ENCODE data around the gene ARHGAP5. TPM values are rescaled to one million over a fixed set of nuclear protein-coding genes. Genes with fewer than 3 reads are reported as not detected.
A peak's percentile ranks its signal among the peaks of the same experiment; 100 is the strongest.

ARHGAP5 gene
- total RNA-seq, 6 experiments from 2014 or later: 32.0 to 60.5 (median 50.1) TPM

GRCh38 chr14:32049361-32050088, 27.6 kb upstream of the ARHGAP5 start:
- TF ChIP-seq CTCF (IDR thresholded peaks at IDR 0.05) (no peak), POLR2A (IDR thresholded peaks at IDR 0.05) (no peak)
- intact Hi-C loops (cut with DNase I): no loop called here
- WGBS (ENCODE audit: insufficient coverage, low coverage, low lambda C conversion rate, missing lambda C conversion rate): 69% methylated on average over 4 of the region's 4 CpGs
- H3K9me3 ChIP-seq: no peaks in the 10 kb centered on the region
- no peaks in the 10 kb centered on the region for H3K27me3 ChIP-seq
- ATAC-seq (peak in 1 of 4 donors; percentile 19), DNase-seq (no peak)
- no peaks in the 10 kb centered on the region for H3K4me1 ChIP-seq
- no peaks in the 10 kb centered on the region for H3K36me3 ChIP-seq
- no peak overlapping the region for H3K4me3 ChIP-seq
- H3K27ac ChIP-seq: no peak overlapping the region

- Histone ChIP-seq H3K4me3 (no peak overlapping the region), H3K36me3 (no peaks in the 10 kb centered on the region), H3K9me3 (no peaks in the 10 kb centered on the region), H3K4me1 (no peaks in the 10 kb centered on the region), H3K27ac (no peak overlapping the region), H3K27me3 (no peaks in the 10 kb centered on the region)
- intact Hi-C loops (cut with DNase I): no loop called here
- no peak for ATAC-seq
- TF ChIP-seq POLR2A (IDR thresholded peaks at IDR 0.05): no peak
- TF ChIP-seq CTCF (IDR thresholded peaks at IDR 0.05): no peak
- DNase-seq: no peak
Observed at GRCh38 chr14:32050878-32051277, 26.2 kb upstream of the ARHGAP5 start.

GRCh38 chr14:32054536-32054935, 22.6 kb upstream of the ARHGAP5 start:
- Histone ChIP-seq H3K4me3 (no peak overlapping the region), H3K4me1 (no peaks in the 10 kb centered on the region), H3K9me3 (no peaks in the 10 kb centered on the region), H3K27me3 (no peaks in the 10 kb centered on the region), H3K36me3 (no peaks in the 10 kb centered on the region), H3K27ac (no peak overlapping the region)
- 74% methylated on average over 4 of the region's 5 CpGs for WGBS (ENCODE audit: insufficient coverage, low coverage, low lambda C conversion rate, missing lambda C conversion rate)
- DNase-seq (no peak), ATAC-seq (no peak)
- intact Hi-C loops (cut with DNase I): no loop called here
- no peak for TF ChIP-seq POLR2A (IDR thresholded peaks at IDR 0.05)
- no peak for TF ChIP-seq CTCF (IDR thresholded peaks at IDR 0.05)

GRCh38 chr14:32055175-32055574, 21.9 kb upstream of the ARHGAP5 start:
- Histone ChIP-seq H3K27ac (no peak overlapping the region), H3K36me3 (no peaks in the 10 kb centered on the region), H3K27me3 (no peaks in the 10 kb centered on the region), H3K4me3 (no peak overlapping the region), H3K9me3 (no peaks in the 10 kb centered on the region), H3K4me1 (no peaks in the 10 kb centered on the region)
- TF ChIP-seq CTCF (IDR thresholded peaks at IDR 0.05): no peak
- no peak for TF ChIP-seq POLR2A (IDR thresholded peaks at IDR 0.05)
- ATAC-seq (no peak), DNase-seq (no peak)
- 78% methylated on average over 2 of the region's 2 CpGs for WGBS (ENCODE audit: insufficient coverage, low coverage, low lambda C conversion rate, missing lambda C conversion rate)
- intact Hi-C loops (cut with DNase I): no loop called here

- Histone ChIP-seq H3K27me3 (no peaks in the 10 kb centered on the region), H3K36me3 (no peaks in the 10 kb centered on the region), H3K4me1 (no peaks in the 10 kb centered on the region), H3K27ac (no peak overlapping the region), H3K9me3 (no peaks in the 10 kb centered on the region), H3K4me3 (no peak overlapping the region)
- intact Hi-C loops (cut with DNase I): no loop called here
- ATAC-seq: no peak
- 56% methylated on average over 2 of the region's 2 CpGs for WGBS (ENCODE audit: insufficient coverage, low coverage, low lambda C conversion rate, missing lambda C conversion rate)
- no peak for TF ChIP-seq POLR2A (IDR thresholded peaks at IDR 0.05)
- no peak for TF ChIP-seq CTCF (IDR thresholded peaks at IDR 0.05)
- no peak for DNase-seq
Observed at GRCh38 chr14:32059702-32060101, 17.4 kb upstream of the ARHGAP5 start.
